K562 (cell line): Measurements from ENCODE around the gene LY6G6D. TPM values are rescaled to one million over a fixed set of nuclear protein-coding genes. Genes with fewer than 3 reads are reported as not detected.

Source experiments
- ATF6 ChIP-seq: sonication (generic); formaldehyde crosslinking; IDR thresholded peaks from 2 replicates; pipeline ENCODE4 v1.4.0; 2020; ENCODE audit warnings: mild to moderate bottlenecking, missing genetic modification reagents
- BCL6 ChIP-seq: fragments of 250-450 bp; sonication (Bioruptor Pico); IDR thresholded peaks from 2 replicates; pipeline ENCODE4 v1.4.0; 2020
- BHLHE40 ChIP-seq: IDR thresholded peaks from 2 replicates; pipeline ENCODE4 v1.6.1; 2011; ENCODE audit warnings: low read length, improper control_type of control experiment
- C11orf30 ChIP-seq: fragments of 450-650 bp; IDR thresholded peaks from 2 replicates; pipeline ENCODE4 v1.6.1; 2016; ENCODE audit warnings: low read depth, mild to moderate bottlenecking
- FUS ChIP-seq: fragments of 200-400 bp; formaldehyde crosslinking; optimal IDR thresholded peaks from 2 replicates; pipeline ENCODE3; 2017; ENCODE audit warnings: low read depth, low read length
- HDAC2 ChIP-seq: fragments of 450-650 bp; IDR thresholded peaks from 2 replicates; pipeline ENCODE4 v1.6.1; 2016; ENCODE audit warnings: mild to moderate bottlenecking
- HDAC8 ChIP-seq: fragments of 450-650 bp; IDR thresholded peaks from 2 replicates; pipeline ENCODE4 v1.6.1; 2016; ENCODE audit warnings: mild to moderate bottlenecking, missing genetic modification characterization, moderate library complexity, missing compliant biosample characterization
- MEF2D ChIP-seq: conservative IDR thresholded peaks from 2 replicates; pipeline ENCODE4 v1.6.1; 2016; ENCODE audit warnings: low read depth, missing genetic modification characterization, missing compliant biosample characterization
- MTF1 ChIP-seq: fragments of 250-450 bp; sonication (Bioruptor Pico); IDR thresholded peaks from 2 replicates; pipeline ENCODE4 v1.9.0; 2021; ENCODE audit warnings: moderate library complexity, mild to moderate bottlenecking, inconsistent platforms, borderline replicate concordance
- NFYB ChIP-seq: IDR thresholded peaks from 2 replicates; pipeline ENCODE4 v1.6.1; 2011; ENCODE audit warnings: mild to moderate bottlenecking, moderate library complexity; ENCODE audit not compliant: insufficient read length; ENCODE audit errors: extremely low read depth
- RBM15 ChIP-seq: fragments of 200-400 bp; formaldehyde crosslinking; IDR thresholded peaks from 2 replicates; pipeline ENCODE4 v1.6.1; 2018; ENCODE audit warnings: mild to moderate bottlenecking, low read length, moderate library complexity; ENCODE audit not compliant: insufficient read depth
- SPI1 ChIP-seq: IDR thresholded peaks from 2 replicates; pipeline ENCODE4 v1.6.1; 2011; ENCODE audit warnings: low read depth, low read length, control low read depth, borderline replicate concordance
- TCF7 ChIP-seq: sonication (generic); IDR thresholded peaks from 2 replicates; pipeline ENCODE4 v1.6.1; 2016; ENCODE audit warnings: antibody characterized with exemption, borderline replicate concordance
- ZBTB11 ChIP-seq, 3 experiments: fragments of 200-800 bp in 1 of 3; fragments of 250-450 bp in 1 of 3; fragments of 450-650 bp in 1 of 3; sonication (Bioruptor Pico) in 1 of 3; sonication (Bioruptor generic) in 1 of 3; formaldehyde crosslinking in 1 of 3; IDR thresholded peaks; 2 replicates each; pipeline versions ENCODE4 v1.6.1 to v1.8.0; 2016 to 2022; ENCODE audit warnings: mild to moderate bottlenecking in 2 of 3, missing genetic modification characterization in 2 of 3, missing compliant biosample characterization in 1 of 3, moderate library complexity in 1 of 3
- ZBTB49 ChIP-seq: sonication (generic); formaldehyde crosslinking; IDR thresholded peaks from 2 replicates; pipeline ENCODE4 v1.8.0; 2022; ENCODE audit warnings: missing genetic modification reagents, mild to moderate bottlenecking, borderline replicate concordance
- ZNF124 ChIP-seq: sonication (generic); formaldehyde crosslinking; IDR thresholded peaks from 2 replicates; pipeline ENCODE4 v1.8.1; 2022; ENCODE audit warnings: missing genetic modification reagents
- ZNF764 ChIP-seq: fragments of 250-450 bp; sonication (Bioruptor Pico); IDR thresholded peaks from 2 replicates; pipeline ENCODE4 v1.4.0; 2020; ENCODE audit warnings: low read depth, mild to moderate bottlenecking, moderate library complexity
- ZNF766 ChIP-seq: fragments of 200-800 bp; sonication (Bioruptor generic); conservative IDR thresholded peaks from 2 replicates; pipeline ENCODE4 v1.6.1; 2016; ENCODE audit warnings: missing genetic modification characterization, missing compliant biosample characterization
- ZNF77 ChIP-seq: fragments of 250-450 bp; sonication (Bioruptor Pico); IDR thresholded peaks from 2 replicates; pipeline ENCODE4 v1.5.0; 2020
- polyA plus RNA-seq, 8 experiments: library from polyadenylated mRNA; depleted of rRNA in 4 of 8; stranded (reverse) in 5 of 8; unstranded in 3 of 8; fragments of >200 nt; fragmentation: Nextera tagmentation in 2 of 8; fragmentation: Illumina TruSeq in 1 of 8; extraction: Ambion mirVana in 2 of 8; extraction: Trizol in 1 of 8; gene quantifications; 2 replicates each; pipeline versions ENCODE4 v1.2.1 to v1.2.3, GENCODE V29; 2011 to 2014; ENCODE audit warnings: inconsistent platforms in 1 of 8, missing spikeins in 1 of 8
- total RNA-seq, 7 experiments: library from RNA; depleted of rRNA in 6 of 7; stranded (reverse); fragments of >200 nt in 6 of 7; fragmentation: Illumina TruSeq in 2 of 7; extraction: Trizol in 2 of 7; gene quantifications; 2 replicates each; pipeline versions ENCODE4 v1.2.1 to v1.2.3, GENCODE V29; 2011 to 2021; ENCODE audit warnings: low replicate concordance in 1 of 7
- TF ChIP-seq, protein P1 (sequence below): sonication (generic); formaldehyde crosslinking; IDR thresholded peaks from 2 replicates; pipeline ENCODE4 v1.8.0; 2022; ENCODE audit warnings: mild to moderate bottlenecking, low read depth, missing genetic modification reagents

The LY6G6D gene
- total and polyA plus RNA-seq, 9 of the 15 experiments (the other 6 are each of a cell fraction or from before 2014, with no cell fraction given), result 0.30 to 0.38 TPM; not detected in 7

- TF ChIP-seq ZBTB11 (CRISPR knock-in tag; IDR thresholded peaks at IDR 0.05), result no peak
- TF ChIP-seq NFYB, result no peak
- no peak for TF ChIP-seq C11orf30
- TF ChIP-seq, protein P1, sequence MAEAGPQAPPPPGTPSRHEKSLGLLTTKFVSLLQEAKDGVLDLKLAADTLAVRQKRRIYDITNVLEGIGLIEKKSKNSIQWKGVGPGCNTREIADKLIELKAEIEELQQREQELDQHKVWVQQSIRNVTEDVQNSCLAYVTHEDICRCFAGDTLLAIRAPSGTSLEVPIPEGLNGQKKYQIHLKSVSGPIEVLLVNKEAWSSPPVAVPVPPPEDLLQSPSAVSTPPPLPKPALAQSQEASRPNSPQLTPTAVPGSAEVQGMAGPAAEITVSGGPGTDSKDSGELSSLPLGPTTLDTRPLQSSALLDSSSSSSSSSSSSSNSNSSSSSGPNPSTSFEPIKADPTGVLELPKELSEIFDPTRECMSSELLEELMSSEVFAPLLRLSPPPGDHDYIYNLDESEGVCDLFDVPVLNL, result no peak; the same call in 1 of the 2 replicates
- no peak for TF ChIP-seq FUS
- no peak for TF ChIP-seq MEF2D (tag)
- TF ChIP-seq ZNF77 (CRISPR knock-in tag), result no peak
- no peak for TF ChIP-seq ZNF764
- TF ChIP-seq HDAC8 (tag), result no peak
- no peak for TF ChIP-seq SPI1
- TF ChIP-seq MTF1 (CRISPR knock-in tag), result no peak
- TF ChIP-seq BHLHE40, result no peak; the same call in 1 of the 2 replicates
- TF ChIP-seq ZNF766 (CRISPR knock-in tag), result no peak
- 0 out of 2 replicates have a peak, but pooled peaks have one; percentile 5 for TF ChIP-seq BCL6 (CRISPR knock-in tag)
- TF ChIP-seq RBM15, result no peak
- TF ChIP-seq ZNF124 (CRISPR knock-in tag), result no peak
- TF ChIP-seq TCF7, result no peak
- no peak for TF ChIP-seq HDAC2
- TF ChIP-seq ATF6 (CRISPR knock-in tag), result no peak; the same call in 1 of the 2 replicates
- TF ChIP-seq ZBTB49 (CRISPR knock-in tag), result no peak
Observed at GRCh38 chr6:31734247-31734820, 19.2 kb downstream of the LY6G6D start (continued).
